Stomach (tissue), 4 donors: ENCODE results near the gene ARFGAP3.

ENCODE experiments used
- CTCF ChIP-seq, 7 experiments: fragments of 450-650 bp in 4 of 7; fragments of 200-600 bp in 3 of 7; sonication (generic) in 3 of 7; IDR thresholded peaks; one replicate each; pipeline ENCODE4 v1.5.1; 2016 to 2019; ENCODE audit warnings: antibody characterized with exemption in 7 of 7, control low read depth in 2 of 7, mild to moderate bottlenecking in 1 of 7
- EP300 ChIP-seq: sonication (generic); formaldehyde crosslinking; IDR thresholded peaks from one replicate; pipeline ENCODE4 v1.6.1; 2017; ENCODE audit warnings: antibody characterized with exemption
- POLR2A ChIP-seq, 4 donors: fragments of 450-650 bp; IDR thresholded peaks; one replicate each; pipeline ENCODE4 v1.6.1; 2016; ENCODE audit warnings: antibody characterized with exemption in 4 of 4, control low read depth in 2 of 4, mild to moderate bottlenecking in 1 of 4, moderate library complexity in 1 of 4
- POLR2AphosphoS5 ChIP-seq, 3 donors: sonication (generic); formaldehyde crosslinking; IDR thresholded peaks; one replicate each; pipeline ENCODE4 v1.6.1; 2016; ENCODE audit warnings: antibody characterized with exemption in 3 of 3

DNA sequence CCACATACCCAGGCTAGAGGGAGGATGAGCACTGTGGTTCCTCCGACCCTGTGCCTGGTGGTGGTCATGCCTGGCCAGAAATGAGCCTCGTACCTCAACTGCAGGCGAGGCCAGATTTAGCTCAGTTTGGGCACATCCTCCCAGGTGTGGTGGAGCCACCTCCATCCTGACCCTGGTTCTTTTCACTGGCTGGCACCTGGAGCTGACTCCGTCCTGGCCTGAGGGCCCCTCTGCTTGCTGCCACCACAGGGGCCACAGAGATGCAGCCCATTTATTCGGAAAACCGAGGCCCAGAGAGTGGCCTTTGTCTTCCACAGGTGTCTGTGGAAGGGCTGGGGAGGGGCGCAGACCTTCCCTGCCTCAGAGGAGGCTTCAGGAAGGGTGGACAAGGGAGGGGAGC lies 9.0 kb upstream of the ARFGAP3 start:
- TF ChIP-seq POLR2AphosphoS5 (IDR thresholded peaks at IDR 0.05) (no peak), POLR2A (IDR thresholded peaks at IDR 0.05) (no peak), CTCF (IDR thresholded peaks at IDR 0.05) (no peak), EP300 (no peak)
